ACC112 (cell line): ENCODE results near the gene PLEKHJ1.

Experiments used
- H2AFZ ChIP-seq: fragments of 200-600 bp; sonication (generic); one replicate; pipeline ENCODE4 v1.6.0; 2017; ENCODE audit warnings: antibody characterized with exemption, low read length; ENCODE audit not compliant: unreplicated experiment
- H3K27ac ChIP-seq: fragments of 200-600 bp; sonication (generic); 2 replicates; pipeline ENCODE4 v1.5.1; 2014; ENCODE audit warnings: low read depth, mild to moderate bottlenecking, antibody characterized with exemption, low read length, moderate library complexity
- H3K27me3 ChIP-seq: fragments of 200-600 bp; sonication (generic); 2 replicates; pipeline ENCODE4 v1.6.1; 2014; ENCODE audit warnings: mild to moderate bottlenecking, antibody characterized with exemption, low read length, moderate library complexity, mixed read lengths; ENCODE audit not compliant: insufficient read depth
- H3K36me3 ChIP-seq: fragments of 200-600 bp; sonication (generic); 2 replicates; pipeline ENCODE4 v1.6.1; 2016; ENCODE audit warnings: mild to moderate bottlenecking, antibody characterized with exemption, low read length, moderate library complexity, mixed read lengths; ENCODE audit not compliant: insufficient read depth
- H3K4me1 ChIP-seq: fragments of 200-600 bp; sonication (generic); one replicate; pipeline ENCODE4 v1.6.1; 2016; ENCODE audit warnings: low read length, mixed read lengths; ENCODE audit not compliant: insufficient read depth, unreplicated experiment, control insufficient read depth
- H3K4me3 ChIP-seq: fragments of 200-600 bp; sonication (generic); 2 replicates; pipeline ENCODE4 v1.5.1; 2014; ENCODE audit warnings: mild to moderate bottlenecking, low read depth, low read length
- H3K79me2 ChIP-seq: fragments of 200-600 bp; sonication (generic); one replicate; pipeline ENCODE4 v1.6.0; 2016; ENCODE audit warnings: low read length; ENCODE audit not compliant: control insufficient read depth, unreplicated experiment, insufficient read depth

The PLEKHJ1 gene

DNA sequence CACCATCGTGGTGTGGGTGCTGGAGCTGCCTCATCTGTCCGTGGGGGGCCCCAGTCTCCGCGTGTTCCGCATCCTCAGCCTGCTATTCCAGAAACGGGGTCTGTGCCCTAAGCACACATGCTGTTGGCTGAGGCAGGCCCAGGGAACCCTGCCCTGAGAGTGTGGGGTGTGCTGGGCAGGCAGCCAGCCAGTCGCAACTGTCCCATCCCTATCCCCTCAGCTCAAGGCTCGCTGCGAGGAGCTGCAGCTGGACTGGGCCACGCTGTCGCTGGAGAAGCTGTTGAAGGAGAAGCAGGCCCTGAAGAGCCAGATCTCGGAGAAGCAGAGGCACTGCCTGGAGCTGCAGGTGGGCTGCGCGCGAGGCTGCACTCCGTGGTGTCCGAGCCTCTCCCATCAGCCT is 21.9 kb downstream of the PLEKHJ1 start:
- Histone ChIP-seq H2AFZ (no peak overlapping the region), H3K79me2 (no peaks in the 10 kb centered on the region), H3K4me3 (no peak overlapping the region), H3K27me3 (no peaks in the 10 kb centered on the region), H3K36me3 (no peaks in the 10 kb centered on the region), H3K27ac (no peak overlapping the region), H3K4me1 (no peaks in the 10 kb centered on the region)

DNA sequence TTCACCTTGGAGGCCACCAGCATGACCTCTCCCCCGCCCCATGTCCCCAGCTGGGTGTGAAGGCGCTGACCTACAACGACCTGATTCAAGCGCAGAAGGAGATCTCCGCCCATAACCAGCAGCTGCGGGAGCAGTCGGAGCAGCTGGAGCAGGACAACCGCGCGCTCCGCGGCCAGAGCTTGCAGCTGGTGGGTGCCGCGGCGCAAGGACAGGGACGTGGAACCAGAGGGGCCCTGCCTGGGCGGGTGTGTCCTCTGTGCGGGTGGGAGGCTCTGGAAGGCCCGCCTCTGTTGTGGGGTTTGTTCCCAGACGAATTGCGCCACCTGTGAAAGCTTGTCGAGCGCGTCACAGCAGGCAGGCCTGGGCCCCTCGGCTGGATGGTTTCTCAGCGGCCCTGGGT is 22.3 kb downstream of the PLEKHJ1 start:
- H2AFZ ChIP-seq: no peak overlapping the region
- H3K27me3 ChIP-seq: no peaks in the 10 kb centered on the region
- H3K79me2 ChIP-seq: no peaks in the 10 kb centered on the region
- no peak overlapping the region for H3K4me3 ChIP-seq
- H3K4me1 ChIP-seq: peaks cover 4% of the 10 kb centered on the region
- no peaks in the 10 kb centered on the region for H3K36me3 ChIP-seq
- H3K27ac ChIP-seq: no peak overlapping the region

DNA sequence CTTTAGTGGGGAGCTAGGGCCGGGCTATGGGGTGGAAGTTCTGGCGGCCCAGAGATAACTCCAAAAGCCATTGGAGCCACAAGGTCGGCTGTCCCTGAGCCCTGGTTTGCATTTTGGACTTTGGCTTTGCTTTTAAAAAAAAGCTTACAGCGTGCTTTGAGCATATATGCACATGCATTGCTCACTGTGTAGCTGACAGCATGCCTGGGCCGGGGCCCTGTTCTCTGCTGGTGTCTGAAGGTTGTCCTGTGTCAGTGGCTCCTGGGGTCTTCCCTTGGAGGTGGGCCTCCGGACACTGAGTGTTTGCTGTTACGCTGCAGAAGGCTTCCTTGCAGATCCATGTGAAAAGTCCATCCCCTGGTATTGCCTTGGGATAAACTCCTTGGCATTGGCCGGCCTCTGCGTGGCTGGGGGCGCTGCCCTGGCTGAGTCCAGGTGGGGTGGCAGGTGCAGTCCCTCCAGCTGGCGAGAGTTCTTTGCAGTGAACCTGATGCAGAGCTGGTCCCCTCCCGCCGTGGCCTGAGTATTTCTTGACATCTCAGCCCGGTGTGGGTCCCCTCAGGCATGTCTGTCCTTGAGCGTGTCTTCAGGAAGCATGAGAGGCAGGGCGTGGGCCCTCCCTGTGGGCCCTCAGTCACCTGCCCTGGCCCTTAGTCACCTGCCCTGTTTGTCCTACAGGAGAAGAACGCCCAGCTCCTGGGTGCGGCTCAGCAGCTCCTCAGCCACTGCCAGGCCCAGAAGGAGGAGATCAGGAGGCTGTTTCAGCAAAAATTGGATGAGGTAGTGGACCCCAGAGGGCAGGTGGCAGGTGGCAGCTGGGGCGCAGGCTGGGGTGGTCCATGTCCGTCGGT is 23.0 kb downstream of the PLEKHJ1 start:
- Histone ChIP-seq H3K27ac (no peak overlapping the region), H3K79me2 (no peaks in the 10 kb centered on the region), H2AFZ (no peak overlapping the region), H3K27me3 (no peaks in the 10 kb centered on the region), H3K4me3 (no peak overlapping the region), H3K36me3 (no peaks in the 10 kb centered on the region), H3K4me1 (peaks cover 10% of the 10 kb centered on the region)

DNA sequence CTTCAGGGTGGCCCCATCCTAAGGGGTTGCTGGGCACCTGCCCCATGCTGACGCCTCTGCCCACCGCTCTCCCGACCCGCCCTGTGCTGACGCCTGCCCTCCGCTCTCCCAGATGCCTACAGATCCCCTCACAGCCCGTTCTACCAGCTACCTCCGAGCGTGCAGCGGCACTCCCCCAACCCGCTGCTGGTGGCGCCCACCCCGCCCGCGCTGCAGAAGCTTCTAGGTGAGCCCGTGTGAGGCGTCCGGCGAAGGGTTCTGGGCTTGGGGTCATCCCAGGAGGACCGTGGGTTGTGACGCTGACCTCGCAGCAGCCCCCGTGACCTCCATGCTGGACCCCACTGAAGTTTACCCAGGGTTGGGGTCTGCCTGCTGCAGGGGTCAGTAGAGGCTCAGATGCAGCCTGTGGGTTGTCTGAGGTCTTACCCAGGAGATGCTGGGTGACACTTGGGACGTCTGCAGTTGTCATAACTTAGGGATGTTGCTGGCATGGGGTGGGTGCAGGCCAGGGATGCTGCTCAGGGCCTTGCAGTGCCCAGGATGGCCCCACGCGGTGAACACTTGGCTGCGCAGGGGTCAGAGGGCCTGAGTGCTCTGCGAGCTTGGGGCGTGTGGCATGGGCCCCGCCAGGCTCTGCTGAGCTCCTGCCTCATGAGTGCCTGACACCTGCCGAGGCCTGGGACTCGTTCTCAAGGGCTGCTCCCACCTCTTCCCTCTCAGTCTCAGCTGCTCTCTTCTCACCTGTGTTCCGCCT is 25.0 kb downstream of the PLEKHJ1 start:
- Histone ChIP-seq H3K4me1 (peaks cover 15% of the 10 kb centered on the region), H3K79me2 (no peaks in the 10 kb centered on the region), H3K4me3 (no peak overlapping the region), H3K36me3 (no peaks in the 10 kb centered on the region), H3K27ac (no peak overlapping the region), H2AFZ (no peak overlapping the region), H3K27me3 (no peaks in the 10 kb centered on the region)

DNA sequence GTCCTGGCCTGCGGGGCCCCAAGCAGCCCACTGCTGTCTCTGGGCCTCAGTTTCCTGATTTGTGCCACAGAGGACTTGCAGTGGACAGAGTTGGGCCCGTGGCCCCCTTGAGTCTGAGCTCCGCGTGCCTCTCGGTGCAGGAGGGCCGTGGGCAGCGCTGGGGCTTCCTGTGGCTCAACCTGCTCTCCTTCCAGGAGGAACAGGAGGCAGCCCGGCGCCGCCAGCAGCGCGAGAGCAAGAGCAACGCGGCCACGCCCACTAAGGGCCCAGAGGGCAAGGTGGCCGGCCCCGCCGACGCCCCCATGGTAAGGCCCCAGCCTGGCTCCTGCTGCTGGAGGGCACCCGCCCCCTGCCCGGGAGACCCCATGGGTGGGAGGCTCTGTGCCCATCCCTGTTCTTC is 25.9 kb downstream of the PLEKHJ1 start:
- Histone ChIP-seq H3K36me3 (no peaks in the 10 kb centered on the region), H3K4me1 (peaks cover 15% of the 10 kb centered on the region)

DNA sequence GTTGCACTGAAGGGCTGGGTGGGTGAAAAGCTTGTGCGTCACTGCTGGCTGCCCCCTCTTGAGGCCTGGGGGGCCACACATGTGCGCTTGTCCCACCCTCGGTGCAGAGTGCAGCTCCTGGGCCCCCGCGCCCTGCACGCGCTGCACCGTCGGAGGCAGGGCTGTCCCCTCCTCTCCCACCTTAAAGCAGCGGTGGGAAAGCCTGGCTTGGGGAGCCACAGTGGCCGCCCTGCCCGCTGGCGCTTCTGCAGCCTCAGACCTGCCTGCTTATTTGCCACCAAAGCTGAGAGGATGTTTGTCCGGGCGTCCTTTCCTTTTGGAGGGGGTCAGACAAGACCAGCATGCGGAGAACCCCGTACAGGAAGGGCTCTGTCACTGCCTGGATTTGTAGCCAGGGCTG is 26.7 kb downstream of the PLEKHJ1 start:
- Histone ChIP-seq H3K4me1 (peaks cover 15% of the 10 kb centered on the region), H3K4me3 (no peak overlapping the region), H3K27ac (peak overlapping the region; percentile 76), H3K27me3 (no peaks in the 10 kb centered on the region), H3K36me3 (no peaks in the 10 kb centered on the region), H3K79me2 (no peaks in the 10 kb centered on the region), H2AFZ (no peak overlapping the region)

More for the DNA sequence above, 25.9 kb downstream of the PLEKHJ1 start:
- Histone ChIP-seq H3K27me3 (no peaks in the 10 kb centered on the region), H3K79me2 (no peaks in the 10 kb centered on the region), H2AFZ (no peak overlapping the region), H3K4me3 (no peak overlapping the region), H3K27ac (no peak overlapping the region)

DNA sequence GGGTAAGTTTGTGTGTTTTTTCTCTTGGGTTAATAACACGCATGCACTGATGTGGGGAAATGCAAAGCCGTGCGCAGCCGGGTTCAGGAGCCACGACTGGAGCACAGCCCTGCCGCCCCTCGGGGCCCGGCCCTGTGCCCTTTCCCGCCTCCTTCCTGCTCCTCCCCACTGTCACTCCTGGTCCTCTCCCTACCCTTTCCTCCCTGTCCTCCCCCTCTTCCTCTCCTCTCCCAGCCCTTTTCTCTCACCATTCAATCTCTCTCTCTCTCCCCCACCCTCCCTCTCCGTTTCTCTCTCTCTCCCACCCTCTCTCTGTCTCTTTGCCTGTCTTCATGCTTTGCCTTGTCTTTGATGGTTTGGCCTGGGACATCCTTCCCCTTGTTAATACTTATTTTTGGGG is 27.2 kb downstream of the PLEKHJ1 start:
- peaks cover 15% of the 10 kb centered on the region for H3K4me1 ChIP-seq
- no peaks in the 10 kb centered on the region for H3K79me2 ChIP-seq
- H3K27ac ChIP-seq: peak overlapping the region; percentile 76
- H3K4me3 ChIP-seq: no peak overlapping the region
- H2AFZ ChIP-seq: no peak overlapping the region
- H3K27me3 ChIP-seq: no peaks in the 10 kb centered on the region
- H3K36me3 ChIP-seq: no peaks in the 10 kb centered on the region

DNA sequence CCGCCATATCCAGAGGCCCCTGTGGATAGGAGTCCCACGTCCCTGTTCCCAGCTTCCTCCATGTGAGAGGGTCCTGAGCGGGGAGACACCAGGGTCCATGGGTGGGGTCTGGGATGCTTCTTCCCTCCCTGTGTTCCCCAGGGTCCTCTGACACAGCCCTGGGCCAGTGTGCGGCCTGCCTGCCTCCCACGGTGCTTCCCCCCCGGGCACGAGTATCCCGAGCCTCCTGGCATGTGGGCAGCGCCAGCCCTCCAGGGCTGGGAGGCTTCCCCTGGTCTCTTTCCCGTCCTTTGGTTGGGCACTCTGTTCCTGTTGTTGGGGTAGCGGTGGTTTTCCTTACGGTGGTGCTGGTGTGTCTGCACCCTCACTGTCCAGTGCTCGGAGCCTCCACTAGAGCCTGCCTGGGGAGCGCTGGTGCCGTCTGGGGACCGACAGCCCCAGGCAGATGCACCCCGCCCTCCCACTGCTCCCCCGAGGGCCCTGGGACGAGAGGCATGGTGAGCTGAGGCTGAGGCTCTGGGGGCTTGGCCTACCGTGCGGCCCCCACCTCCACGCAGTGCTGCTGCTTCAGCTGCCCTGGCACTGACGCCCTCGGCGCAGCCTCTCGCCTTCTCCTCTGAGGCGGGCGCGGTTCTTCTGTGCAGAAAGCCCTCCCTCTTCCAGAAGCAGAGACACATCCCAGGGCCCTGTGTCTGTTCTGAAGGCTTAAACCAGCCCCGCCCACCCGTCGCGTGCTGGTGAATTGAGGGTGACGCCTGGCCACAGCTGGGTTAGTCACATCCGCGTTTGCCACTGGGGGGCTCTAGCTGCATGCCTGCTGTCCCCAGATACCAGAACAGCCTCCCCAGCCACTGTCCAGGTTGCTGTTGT is 27.9 kb downstream of the PLEKHJ1 start:
- no peak overlapping the region for H2AFZ ChIP-seq
- H3K36me3 ChIP-seq: no peaks in the 10 kb centered on the region
- peak overlapping the region; percentile 76 for H3K27ac ChIP-seq

DNA sequence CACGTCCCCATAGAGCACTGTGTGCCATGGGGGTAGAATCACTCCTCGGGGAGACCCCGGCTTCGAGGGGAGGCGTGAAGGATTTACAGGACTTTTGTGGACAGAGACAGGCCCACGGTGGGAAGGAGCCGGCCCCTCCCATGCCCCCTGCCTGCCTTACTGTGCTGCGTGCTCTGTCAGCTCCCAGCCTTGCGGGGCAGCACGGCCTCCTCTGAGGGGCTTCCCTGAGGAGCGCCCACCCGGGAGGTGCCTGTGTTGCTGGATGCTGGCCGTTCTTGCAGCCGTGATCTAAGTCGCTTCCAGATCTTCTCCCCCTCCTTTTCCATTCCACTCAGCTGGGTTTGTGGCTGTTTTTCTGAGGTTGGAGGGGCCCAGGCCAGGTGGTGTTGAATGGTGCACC is 29.1 kb downstream of the PLEKHJ1 start:
- Histone ChIP-seq H3K36me3 (no peaks in the 10 kb centered on the region), H2AFZ (no peak overlapping the region), H3K4me1 (peaks cover 15% of the 10 kb centered on the region), H3K79me2 (no peaks in the 10 kb centered on the region), H3K27ac (no peak overlapping the region), H3K4me3 (no peak overlapping the region), H3K27me3 (no peaks in the 10 kb centered on the region)

More for the DNA sequence above, 27.9 kb downstream of the PLEKHJ1 start:
- H3K4me3 ChIP-seq: no peak overlapping the region
- H3K4me1 ChIP-seq: peaks cover 15% of the 10 kb centered on the region
- no peaks in the 10 kb centered on the region for H3K27me3 ChIP-seq
- no peaks in the 10 kb centered on the region for H3K79me2 ChIP-seq

DNA sequence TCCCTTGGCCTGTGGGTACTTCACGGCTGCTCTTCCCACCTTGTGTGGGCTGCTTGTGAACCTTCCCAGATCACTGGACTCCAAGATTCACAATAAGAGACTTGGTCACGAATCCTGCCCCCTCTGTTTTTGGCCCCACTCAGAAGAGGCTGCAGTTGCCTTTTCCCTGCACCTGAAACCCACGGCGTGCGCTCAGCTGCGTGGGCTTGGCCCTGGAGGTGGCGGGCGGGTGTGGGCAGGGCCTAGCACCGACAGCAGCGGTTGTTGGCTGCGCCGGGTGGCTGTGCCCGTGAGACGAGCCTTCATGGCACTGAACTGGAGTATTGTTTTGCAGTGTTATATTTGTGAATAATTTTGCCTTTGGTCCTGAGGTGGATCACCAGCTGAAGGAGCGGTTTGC is 33.8 kb downstream of the PLEKHJ1 start:
- H3K4me1 ChIP-seq: no peaks in the 10 kb centered on the region
- no peak overlapping the region for H3K27ac ChIP-seq
- H3K27me3 ChIP-seq: no peaks in the 10 kb centered on the region
- no peak overlapping the region for H2AFZ ChIP-seq
- H3K4me3 ChIP-seq: no peak overlapping the region
- peaks cover 12% of the 10 kb centered on the region for H3K79me2 ChIP-seq
- no peaks in the 10 kb centered on the region for H3K36me3 ChIP-seq
